T-helper 1 cell (primary cell): ENCODE results near the gene DUSP3.

Experiments
- DNase-seq, 5 donors: peaks; one replicate each; pipeline ENCODE4 v3.0.0-alpha.2; 2012 to 2020

DUSP3 gene

DNA sequence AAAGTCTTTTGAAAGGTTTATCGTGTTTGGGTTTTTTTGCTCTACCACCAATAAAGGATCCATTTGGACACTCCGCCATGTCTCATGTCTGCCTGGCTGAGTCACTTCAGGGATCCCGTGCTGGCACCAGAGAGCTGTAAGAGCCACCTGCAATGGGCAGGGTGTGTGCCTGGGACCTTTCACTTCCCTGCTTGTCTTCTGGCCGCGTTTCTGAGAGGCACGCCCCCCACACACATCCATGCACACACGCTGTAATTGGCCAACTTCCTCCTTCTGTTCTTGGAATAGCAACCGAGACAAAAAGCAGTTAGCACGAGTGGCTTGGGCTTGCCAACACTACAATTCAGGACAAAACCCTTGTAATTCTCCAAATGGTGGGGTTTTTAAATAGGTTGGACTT lies 10.4 kb downstream of the DUSP3 start:
- DNase-seq = no peak

DNA sequence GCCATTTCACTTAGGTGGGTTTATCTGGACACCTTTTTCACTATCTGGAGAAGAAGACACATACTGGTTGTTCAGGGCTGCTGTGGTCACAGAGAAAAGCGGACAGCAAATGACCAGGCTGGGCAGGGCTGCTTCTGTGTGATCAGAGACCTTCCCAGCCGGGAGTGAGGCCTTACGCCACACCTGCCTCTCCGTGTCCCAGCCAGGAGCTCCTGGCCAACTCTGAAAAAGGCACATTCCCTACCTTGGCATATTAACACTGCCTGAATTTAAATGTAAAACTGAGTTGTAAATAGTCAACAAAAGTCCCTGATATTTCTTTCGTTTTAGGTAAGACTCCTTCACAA lies 11.1 kb downstream of the DUSP3 start:
- DNase-seq = no peak

GRCh38 chr17:43767053-43767712 lies 11.6 kb downstream of the DUSP3 start:
- DNase-seq = no peak

DNA sequence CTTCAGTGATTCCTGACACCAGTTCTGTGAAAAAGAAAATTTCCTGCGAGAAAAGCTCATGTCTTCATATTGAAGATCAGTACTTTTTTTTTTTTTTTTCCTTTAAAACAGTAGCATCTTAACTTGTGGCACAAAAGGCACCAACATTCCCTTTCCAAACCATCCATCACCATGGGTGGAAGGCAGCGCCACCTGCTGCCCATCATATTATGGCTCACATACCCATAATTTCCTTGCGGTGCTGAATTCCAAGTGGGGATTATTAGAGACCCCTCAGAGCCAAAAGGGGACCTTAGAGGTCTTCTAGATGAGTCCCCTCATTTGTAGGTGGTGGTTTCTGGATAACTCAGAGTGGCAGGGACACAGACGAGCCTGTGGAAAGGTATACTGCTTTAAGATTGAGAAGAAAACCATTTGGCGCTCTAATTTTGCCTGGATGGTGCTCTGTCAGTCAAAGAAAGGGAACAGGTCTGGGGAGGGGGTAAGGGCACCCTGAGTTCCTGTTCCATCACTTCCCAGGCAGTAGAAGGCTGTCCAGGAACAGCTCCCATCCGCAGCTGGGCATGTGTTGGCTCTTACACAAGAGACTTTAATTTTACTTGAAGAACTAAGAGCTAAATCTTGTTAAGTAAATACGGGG lies 12.2 kb downstream of the DUSP3 start:
- peak in 3 of 5 donors; percentile 15 to 43 (median 29) for DNase-seq

GRCh38 chr17:43760254-43760852 lies 18.4 kb downstream of the DUSP3 start:
- peak; percentile 64 to 85 (median 81) for DNase-seq

DNA sequence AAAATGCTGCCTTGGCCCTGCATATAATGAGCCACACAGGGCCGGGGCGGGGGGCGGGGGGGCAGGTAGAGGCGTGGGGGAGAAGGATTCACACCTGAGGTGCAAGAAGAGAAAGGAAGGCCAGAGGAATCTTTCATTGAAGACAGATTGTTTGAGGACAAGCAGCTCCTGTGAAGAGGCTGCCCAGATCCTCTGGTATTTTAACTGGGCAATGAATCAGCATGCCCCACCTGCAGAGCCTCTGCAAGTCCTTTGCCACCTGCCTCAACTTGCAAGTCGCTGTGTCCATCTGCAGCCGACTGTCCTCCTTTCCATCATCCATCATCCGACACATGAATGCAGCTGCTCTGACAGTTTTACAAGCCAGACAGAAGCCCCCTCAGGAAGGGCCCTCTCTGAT lies 18.9 kb downstream of the DUSP3 start:
- no peak for DNase-seq

DNA sequence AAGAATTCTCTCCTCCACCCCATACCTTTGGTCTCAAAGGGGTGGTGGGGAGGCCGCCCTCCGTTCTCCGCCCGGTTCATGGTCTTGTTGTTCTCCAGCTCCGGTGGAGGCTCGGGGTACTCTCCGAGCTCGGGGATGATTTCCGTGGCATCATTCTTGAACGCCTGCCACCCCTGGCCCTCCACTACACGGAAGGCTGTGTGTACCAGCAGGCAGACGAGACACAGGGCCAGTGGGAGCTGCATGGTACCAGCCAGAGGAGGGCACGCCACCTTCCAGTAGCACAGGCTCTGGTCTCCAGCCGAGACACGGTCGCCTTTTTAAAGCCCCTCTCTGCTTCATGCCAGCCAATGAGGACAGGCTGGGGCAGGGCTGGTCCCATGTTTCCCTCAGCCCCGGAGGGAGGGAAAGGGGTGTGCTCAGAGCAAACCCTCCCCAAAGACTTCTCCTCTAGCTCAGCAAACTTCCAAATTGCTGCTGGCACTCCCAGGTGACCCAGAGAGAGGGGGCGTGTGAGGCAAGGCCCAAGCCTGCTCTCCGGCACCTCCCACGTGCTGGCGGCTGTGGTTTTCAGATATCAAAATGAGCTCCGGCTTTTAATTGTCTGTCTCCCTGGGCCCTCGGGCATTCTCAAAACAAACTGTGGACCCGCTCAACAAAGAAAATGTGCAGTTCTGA lies 20.1 kb downstream of the DUSP3 start, which contains the start of gene SOST:
TSS of gene SOST (minus strand) at position 295 of the 678 bp plus-strand sequence. CDS start at position 245, 50 bp downstream.
- DNase-seq = no peak

DNA sequence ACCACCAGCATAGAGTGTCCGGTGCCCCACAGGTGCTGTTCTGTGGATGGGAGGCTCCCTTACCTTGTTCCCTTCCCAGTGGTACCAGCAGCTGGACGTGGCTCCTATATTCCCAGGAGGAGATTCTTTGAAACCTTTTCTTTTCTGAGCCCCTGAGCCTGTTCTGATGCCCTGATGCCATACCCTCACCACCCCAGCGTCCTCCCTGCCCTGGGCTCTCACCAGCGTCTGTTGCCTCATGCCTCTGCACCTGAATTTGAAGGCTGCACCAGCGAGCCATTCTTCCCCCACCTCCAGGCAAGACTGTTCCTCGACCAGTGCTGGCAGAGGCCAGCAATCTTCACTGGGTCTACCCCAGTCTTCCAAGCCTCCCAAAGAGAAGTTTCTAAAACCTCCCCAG lies 20.7 kb downstream of the DUSP3 start:
- DNase-seq = no peak

DNA sequence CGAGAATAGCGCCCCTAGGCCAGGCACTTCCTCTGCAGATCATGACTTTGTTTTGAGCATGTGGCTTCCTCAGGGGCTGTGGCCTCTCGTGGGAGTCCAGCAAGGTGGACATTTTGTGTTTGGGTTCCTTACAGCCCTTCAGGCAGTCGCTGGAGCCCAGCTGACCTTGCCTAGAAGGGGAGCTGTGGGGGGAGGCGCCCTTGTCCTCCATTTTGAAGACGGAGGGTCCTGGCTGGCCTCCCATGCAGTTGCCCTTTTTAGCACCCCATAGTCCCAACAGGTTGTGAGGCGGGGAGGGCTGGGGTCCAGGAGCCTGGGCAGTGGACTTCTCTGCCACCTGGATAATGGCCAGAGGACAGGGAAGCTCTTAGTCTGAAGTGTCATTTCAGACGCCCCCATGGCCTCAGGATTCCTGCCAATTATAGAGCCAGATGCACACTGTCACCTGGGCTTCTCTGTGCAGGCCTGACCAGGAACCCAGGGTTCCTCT lies 21.6 kb downstream of the DUSP3 start:
- no peak for DNase-seq

GRCh38 chr17:43756201-43756600 lies 22.6 kb downstream of the DUSP3 start:
- DNase-seq = no peak

DNA sequence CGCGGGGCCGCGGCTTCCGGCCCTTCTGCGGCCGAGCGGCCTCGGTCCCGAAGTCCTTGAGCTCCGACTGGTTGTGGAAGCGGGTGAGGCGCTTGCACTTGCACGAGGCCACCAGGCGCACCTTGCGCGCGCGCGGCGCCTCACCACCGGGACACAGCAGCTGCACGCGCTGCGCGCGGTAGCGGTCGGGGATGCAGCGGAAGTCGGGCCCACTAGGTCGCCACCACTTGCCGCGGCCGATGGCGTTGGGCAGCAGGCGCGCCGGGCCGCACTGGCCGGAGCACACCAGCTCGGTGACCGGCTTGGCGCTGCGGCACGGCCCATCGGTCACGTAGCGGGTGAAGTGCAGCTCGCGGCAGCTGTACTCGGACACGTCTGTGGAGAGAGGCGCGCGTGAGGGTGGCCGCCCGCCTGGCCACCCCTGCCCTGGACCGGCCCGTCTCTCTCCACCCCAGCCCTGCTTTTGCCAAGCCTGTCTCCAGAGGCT lies 23.3 kb downstream of the DUSP3 start:
- peak in 1 of 5 donors; percentile 22 for DNase-seq

- no peak for DNase-seq
These were observed 23.8 kb downstream of the DUSP3 start for GRCh38 chr17:43754947-43755346.

GRCh38 chr17:43753493-43754129 lies 25.2 kb downstream of the DUSP3 start:
- DNase-seq = peak in 1 of 5 donors; percentile 19

GRCh38 chr17:43750153-43750552 lies 28.6 kb downstream of the DUSP3 start:
- no peak for DNase-seq

- no peak for DNase-seq
These were observed 33.2 kb downstream of the DUSP3 start for GRCh38 chr17:43745541-43745940.

DNA sequence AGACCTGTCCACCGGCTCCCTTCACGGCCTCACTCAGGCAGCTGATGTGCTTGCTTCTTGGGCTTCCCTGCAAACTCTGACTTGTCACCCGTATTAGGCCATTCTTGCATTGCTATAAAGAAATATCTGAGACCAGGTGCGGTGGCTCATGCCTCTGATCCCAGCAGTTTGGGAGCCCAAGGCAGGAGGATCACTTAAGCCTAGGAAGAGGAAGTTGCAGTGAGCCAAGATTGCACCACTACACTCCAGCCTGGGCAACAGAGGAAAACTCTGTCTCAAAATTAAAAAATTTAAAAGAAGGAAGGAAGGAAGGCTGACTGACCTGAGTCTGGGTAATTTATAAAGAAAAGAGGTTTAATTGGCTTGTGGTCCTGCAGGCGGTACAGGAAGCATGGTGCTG lies 37.1 kb downstream of the DUSP3 start:
- DNase-seq = no peak

DNA sequence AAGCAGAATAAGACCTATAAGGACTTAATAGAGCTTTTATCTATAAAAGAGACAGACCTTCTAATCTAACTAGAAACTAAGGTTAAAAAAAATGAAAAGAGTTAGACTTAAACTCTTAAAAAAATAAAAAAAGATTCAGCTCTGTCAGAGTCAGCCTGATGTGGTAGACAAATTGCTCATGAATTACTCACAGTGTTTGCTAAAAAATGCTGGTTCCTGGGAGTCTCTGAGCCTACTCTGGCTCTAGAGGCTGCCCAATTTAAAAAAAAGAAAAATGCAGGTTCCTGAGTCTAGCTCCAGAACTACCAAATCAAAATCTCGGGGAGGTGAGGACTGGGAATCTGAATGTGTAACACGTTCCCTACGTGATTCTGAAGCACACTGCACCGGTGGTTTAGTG lies 38.2 kb downstream of the DUSP3 start:
- DNase-seq = no peak

- no peak for DNase-seq
These were observed 41.1 kb downstream of the DUSP3 start for GRCh38 chr17:43737722-43738121.

- DNase-seq = no peak
These were observed 42.4 kb downstream of the DUSP3 start for GRCh38 chr17:43736389-43736788.

GRCh38 chr17:43734376-43734775 lies 44.4 kb downstream of the DUSP3 start:
- no peak for DNase-seq

GRCh38 chr17:43733956-43734355 lies 44.8 kb downstream of the DUSP3 start:
- no peak for DNase-seq

- DNase-seq = no peak
These were observed 45.8 kb downstream of the DUSP3 start for GRCh38 chr17:43732958-43733357.

- DNase-seq = no peak
These were observed 50.7 kb downstream of the DUSP3 start for GRCh38 chr17:43728081-43728480.
